Right lobe of liver (tissue), 4 donors: ENCODE results near the gene ANAPC2.

ENCODE experiments used
- POLR2A ChIP-seq: fragments of 450-650 bp; IDR thresholded peaks from one replicate; pipeline ENCODE4 v1.6.1; 2017; ENCODE audit warnings: antibody characterized with exemption, mild to moderate bottlenecking
- TF ChIP-seq, protein P1 (sequence below), 4 donors: fragments of 200-600 bp in 3 of 4; fragments of 450-650 bp in 1 of 4; IDR thresholded peaks; one replicate each; pipeline versions ENCODE4 v1.5.1 to v1.8.0; 2016 to 2022; ENCODE audit warnings: antibody characterized with exemption in 4 of 4, mild to moderate bottlenecking in 2 of 4
- donor health status: DM: no; HTN: no; CAD: no.
- donor health status: DM: no; HTN: no; CAD: no.
- donor health status: DM: no; HTN: yes; CAD: no.

DNA sequence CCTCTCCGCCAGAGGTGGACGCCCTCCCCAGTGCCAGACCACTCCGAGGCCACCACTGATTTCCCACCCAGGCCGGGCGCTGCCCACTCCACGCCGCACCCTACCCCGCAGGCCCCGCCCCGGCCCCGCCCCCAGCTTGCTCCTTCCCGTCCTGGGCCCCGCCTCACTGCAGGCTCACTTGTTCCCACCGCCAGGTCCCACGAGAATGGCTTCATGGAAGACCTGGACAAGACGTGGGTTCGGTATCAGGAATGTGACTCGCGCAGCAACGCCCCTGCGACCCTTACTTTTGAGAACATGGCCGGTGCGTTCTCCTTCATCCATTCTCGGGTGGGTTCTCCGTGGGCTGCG is 25.0 kb downstream of the ANAPC2 start:
- TF ChIP-seq, protein P1, sequence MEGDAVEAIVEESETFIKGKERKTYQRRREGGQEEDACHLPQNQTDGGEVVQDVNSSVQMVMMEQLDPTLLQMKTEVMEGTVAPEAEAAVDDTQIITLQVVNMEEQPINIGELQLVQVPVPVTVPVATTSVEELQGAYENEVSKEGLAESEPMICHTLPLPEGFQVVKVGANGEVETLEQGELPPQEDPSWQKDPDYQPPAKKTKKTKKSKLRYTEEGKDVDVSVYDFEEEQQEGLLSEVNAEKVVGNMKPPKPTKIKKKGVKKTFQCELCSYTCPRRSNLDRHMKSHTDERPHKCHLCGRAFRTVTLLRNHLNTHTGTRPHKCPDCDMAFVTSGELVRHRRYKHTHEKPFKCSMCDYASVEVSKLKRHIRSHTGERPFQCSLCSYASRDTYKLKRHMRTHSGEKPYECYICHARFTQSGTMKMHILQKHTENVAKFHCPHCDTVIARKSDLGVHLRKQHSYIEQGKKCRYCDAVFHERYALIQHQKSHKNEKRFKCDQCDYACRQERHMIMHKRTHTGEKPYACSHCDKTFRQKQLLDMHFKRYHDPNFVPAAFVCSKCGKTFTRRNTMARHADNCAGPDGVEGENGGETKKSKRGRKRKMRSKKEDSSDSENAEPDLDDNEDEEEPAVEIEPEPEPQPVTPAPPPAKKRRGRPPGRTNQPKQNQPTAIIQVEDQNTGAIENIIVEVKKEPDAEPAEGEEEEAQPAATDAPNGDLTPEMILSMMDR (IDR thresholded peaks at IDR 0.05), result no peak
- no peak for TF ChIP-seq POLR2A
